GM18858 (cell line): ENCODE results near the gene MMS22L.
"Not testable (repeated sequence)": the region's sequence is repeated elsewhere in the genome, so short reads cannot be mapped to it uniquely, and the experiment has no call there.

ENCODE experiments used
- ATAC-seq: cut with Tn5 transposase; IDR thresholded peaks from one replicate; pipeline ENCODE4 v1.9.1; 2021; ENCODE audit not compliant: unreplicated experiment

MMS22L gene

GRCh38 chr6:97246842-97247241 is 36.2 kb downstream of the MMS22L start:
- ATAC-seq = no peak

- no peak for ATAC-seq
These were observed 42.8 kb downstream of the MMS22L start for GRCh38 chr6:97240222-97240621.

- no peak for ATAC-seq
These were observed 51.1 kb downstream of the MMS22L start for GRCh38 chr6:97231911-97232310.

GRCh38 chr6:97222903-97223302 is 60.1 kb downstream of the MMS22L start:
- no peak for ATAC-seq

GRCh38 chr6:97218912-97219311 is 64.1 kb downstream of the MMS22L start:
- ATAC-seq = no peak

GRCh38 chr6:97215157-97215769 is 67.8 kb downstream of the MMS22L start:
- ATAC-seq = no peak

- no peak for ATAC-seq
These were observed 68.3 kb downstream of the MMS22L start for GRCh38 chr6:97214671-97215070.

- no peak for ATAC-seq
These were observed 75.6 kb downstream of the MMS22L start for GRCh38 chr6:97207383-97207782.

GRCh38 chr6:97205966-97206365 is 77.0 kb downstream of the MMS22L start:
- no peak for ATAC-seq

- ATAC-seq = no peak
These were observed 79.7 kb downstream of the MMS22L start for GRCh38 chr6:97203343-97203742.

- no peak for ATAC-seq
These were observed 84.9 kb downstream of the MMS22L start for GRCh38 chr6:97198046-97198565.

- no peak for ATAC-seq
These were observed 87.9 kb downstream of the MMS22L start for GRCh38 chr6:97195117-97195516.

GRCh38 chr6:97189767-97190166 is 93.2 kb downstream of the MMS22L start:
- no peak for ATAC-seq

GRCh38 chr6:97187951-97188350 is 95.1 kb downstream of the MMS22L start:
- no peak for ATAC-seq

- peak; percentile 92 for ATAC-seq
These were observed 96.5 kb downstream of the MMS22L start for GRCh38 chr6:97186416-97186999.

- ATAC-seq = no peak
These were observed 105.1 kb downstream of the MMS22L start for GRCh38 chr6:97177905-97178304.

- no peak for ATAC-seq
These were observed 106.5 kb downstream of the MMS22L start for GRCh38 chr6:97176468-97176867.

GRCh38 chr6:97175806-97176205 is 107.2 kb downstream of the MMS22L start:
- no peak for ATAC-seq

- ATAC-seq = no peak
These were observed 108.5 kb downstream of the MMS22L start for GRCh38 chr6:97174471-97174870.

- no peak for ATAC-seq
These were observed 122.7 kb downstream of the MMS22L start for GRCh38 chr6:97160280-97160679.

- ATAC-seq = not testable (repeated sequence)
These were observed 127.6 kb downstream of the MMS22L start for GRCh38 chr6:97155447-97155846.

- ATAC-seq = no peak
These were observed 129.0 kb downstream of the MMS22L start for GRCh38 chr6:97154015-97154414.

GRCh38 chr6:97151601-97152000 is 131.4 kb downstream of the MMS22L start:
- ATAC-seq = no peak
